ENCODE results near the gene LIME1.

LIME1 gene

DNA sequence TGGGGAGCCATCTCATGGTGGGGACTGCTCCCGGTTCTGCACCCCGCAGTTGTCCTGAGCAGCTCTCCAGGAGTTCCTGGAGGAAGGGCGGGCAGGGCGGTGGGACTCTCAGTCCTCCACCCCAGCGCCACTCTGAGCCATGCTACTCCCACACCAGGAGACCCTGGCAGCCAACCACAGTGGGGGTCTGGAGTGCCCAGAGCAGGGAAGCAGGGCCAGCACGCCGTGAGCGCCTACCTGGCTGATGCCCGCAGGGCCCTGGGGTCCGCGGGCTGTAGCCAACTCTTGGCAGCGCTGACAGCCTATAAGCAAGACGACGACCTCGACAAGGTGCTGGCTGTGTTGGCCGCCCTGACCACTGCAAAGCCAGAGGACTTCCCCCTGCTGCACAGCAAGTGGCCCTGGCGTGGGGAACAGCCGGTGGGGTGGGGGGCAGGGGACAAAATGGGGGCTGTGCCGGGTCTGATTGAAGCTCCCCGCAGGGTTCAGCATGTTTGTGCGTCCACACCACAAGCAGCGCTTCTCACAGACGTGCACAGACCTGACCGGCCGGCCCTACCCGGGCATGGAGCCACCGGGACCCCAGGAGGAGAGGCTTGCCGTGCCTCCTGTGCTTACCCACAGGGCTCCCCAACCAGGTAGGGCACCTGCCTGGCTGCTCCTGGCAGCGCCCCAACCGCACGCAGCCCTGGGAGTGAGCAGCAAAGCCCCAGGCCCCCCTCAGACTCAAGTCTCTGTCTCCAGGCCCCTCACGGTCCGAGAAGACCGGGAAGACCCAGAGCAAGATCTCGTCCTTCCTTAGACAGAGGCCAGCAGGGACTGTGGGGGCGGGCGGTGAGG, 41.7 kb upstream of the LIME1 start:
- H3K4me3 ChIP-seq (ENCODE audit: low read length), result no peak overlapping the region
- TF ChIP-seq, protein P1, sequence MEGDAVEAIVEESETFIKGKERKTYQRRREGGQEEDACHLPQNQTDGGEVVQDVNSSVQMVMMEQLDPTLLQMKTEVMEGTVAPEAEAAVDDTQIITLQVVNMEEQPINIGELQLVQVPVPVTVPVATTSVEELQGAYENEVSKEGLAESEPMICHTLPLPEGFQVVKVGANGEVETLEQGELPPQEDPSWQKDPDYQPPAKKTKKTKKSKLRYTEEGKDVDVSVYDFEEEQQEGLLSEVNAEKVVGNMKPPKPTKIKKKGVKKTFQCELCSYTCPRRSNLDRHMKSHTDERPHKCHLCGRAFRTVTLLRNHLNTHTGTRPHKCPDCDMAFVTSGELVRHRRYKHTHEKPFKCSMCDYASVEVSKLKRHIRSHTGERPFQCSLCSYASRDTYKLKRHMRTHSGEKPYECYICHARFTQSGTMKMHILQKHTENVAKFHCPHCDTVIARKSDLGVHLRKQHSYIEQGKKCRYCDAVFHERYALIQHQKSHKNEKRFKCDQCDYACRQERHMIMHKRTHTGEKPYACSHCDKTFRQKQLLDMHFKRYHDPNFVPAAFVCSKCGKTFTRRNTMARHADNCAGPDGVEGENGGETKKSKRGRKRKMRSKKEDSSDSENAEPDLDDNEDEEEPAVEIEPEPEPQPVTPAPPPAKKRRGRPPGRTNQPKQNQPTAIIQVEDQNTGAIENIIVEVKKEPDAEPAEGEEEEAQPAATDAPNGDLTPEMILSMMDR (conservative IDR thresholded peaks at IDR 0.05; ENCODE audit: low read depth, low read length), result no peak
- DNase-seq (ENCODE audit: low read depth), result no peak

DNA sequence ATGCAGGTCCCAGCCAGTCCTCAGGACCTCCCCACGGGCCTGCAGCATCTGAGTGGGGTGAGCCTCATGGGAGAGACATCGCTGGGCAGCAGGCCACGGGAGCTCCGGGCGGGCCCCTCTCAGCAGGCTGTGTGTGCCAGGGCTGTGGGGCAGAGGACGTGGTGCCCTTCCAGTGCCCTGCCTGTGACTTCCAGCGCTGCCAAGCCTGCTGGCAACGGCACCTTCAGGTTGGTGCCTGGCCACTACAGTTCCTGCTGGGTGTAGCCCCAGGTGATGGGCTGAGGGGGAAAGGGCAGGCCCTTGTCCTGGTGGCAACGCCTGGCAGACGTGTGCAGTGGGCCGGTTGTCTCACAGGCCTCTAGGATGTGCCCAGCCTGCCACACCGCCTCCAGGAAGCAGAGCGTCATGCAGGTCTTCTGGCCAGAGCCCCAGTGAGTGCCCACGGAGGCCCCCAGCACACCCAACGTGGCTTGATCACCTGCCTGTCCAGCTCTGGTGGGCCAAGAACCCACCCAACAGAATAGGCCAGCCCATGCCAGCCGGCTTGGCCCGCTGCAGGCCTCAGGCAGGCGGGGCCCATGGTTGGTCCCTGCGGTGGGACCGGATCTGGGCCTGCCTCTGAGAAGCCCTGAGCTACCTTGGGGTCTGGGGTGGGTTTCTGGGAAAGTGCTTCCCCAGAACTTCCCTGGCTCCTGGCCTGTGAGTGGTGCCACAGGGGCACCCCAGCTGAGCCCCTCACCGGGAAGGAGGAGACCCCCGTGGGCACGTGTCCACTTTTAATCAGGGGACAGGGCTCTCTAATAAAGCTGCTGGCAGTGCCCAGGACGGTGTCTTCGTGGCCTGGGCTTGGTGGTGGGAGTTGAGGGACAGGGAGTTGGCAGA, 40.8 kb upstream of the LIME1 start:
- TF ChIP-seq, protein P1 (conservative IDR thresholded peaks at IDR 0.05; ENCODE audit: low read depth, low read length), result no peak
- H3K4me3 ChIP-seq (ENCODE audit: low read length), result no peak overlapping the region
- no peak for DNase-seq (ENCODE audit: low read depth)

DNA sequence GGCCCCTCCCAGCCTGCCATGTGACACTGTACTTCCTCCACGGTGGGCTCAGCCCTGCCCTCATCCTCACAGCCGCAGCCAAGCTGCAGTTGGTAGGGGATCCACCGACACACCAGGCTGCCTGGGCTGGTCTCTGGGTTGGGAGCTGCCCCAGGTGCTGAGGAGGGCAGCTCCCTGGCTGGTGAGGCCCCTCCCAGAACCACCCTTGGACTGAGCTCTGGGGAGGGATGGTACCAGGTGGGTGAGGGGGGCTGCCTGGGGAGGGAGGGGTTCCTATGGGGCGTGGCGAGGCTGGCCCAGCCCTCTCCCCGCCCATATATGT, 40.2 kb upstream of the LIME1 start:
- TF ChIP-seq, protein P1 (conservative IDR thresholded peaks at IDR 0.05; ENCODE audit: low read depth, low read length), result no peak
- H3K4me3 ChIP-seq (ENCODE audit: low read length), result peak overlapping the region; percentile 37
- no peak for DNase-seq (ENCODE audit: low read depth)

DNA sequence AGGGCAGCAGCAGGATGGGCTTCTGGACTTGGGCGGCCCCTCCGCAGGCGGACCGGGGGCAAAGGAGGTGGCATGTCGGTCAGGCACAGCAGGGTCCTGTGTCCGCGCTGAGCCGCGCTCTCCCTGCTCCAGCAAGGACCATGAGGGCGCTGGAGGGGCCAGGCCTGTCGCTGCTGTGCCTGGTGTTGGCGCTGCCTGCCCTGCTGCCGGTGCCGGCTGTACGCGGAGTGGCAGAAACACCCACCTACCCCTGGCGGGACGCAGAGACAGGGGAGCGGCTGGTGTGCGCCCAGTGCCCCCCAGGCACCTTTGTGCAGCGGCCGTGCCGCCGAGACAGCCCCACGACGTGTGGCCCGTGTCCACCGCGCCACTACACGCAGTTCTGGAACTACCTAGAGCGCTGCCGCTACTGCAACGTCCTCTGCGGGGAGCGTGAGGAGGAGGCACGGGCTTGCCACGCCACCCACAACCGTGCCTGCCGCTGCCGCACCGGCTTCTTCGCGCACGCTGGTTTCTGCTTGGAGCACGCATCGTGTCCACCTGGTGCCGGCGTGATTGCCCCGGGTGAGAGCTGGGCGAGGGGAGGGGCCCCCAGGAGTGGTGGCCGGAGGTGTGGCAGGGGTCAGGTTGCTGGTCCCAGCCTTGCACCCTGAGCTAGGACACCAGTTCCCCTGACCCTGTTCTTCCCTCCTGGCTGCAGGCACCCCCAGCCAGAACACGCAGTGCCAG, 39.7 kb upstream of the LIME1 start, which contains the start of gene TNFRSF6B:
TNFRSF6B (plus strand) TSS at position 25 of the 729 bp plus-strand sequence; CDS start at position 141, 116 bp downstream.
- H3K4me3 ChIP-seq (ENCODE audit: low read length), result peak within 1 kb of the TSS; percentile 37
- TF ChIP-seq, protein P1 (conservative IDR thresholded peaks at IDR 0.05; ENCODE audit: low read depth, low read length), result no peak
- DNase-seq (ENCODE audit: low read depth), result no peak

DNA sequence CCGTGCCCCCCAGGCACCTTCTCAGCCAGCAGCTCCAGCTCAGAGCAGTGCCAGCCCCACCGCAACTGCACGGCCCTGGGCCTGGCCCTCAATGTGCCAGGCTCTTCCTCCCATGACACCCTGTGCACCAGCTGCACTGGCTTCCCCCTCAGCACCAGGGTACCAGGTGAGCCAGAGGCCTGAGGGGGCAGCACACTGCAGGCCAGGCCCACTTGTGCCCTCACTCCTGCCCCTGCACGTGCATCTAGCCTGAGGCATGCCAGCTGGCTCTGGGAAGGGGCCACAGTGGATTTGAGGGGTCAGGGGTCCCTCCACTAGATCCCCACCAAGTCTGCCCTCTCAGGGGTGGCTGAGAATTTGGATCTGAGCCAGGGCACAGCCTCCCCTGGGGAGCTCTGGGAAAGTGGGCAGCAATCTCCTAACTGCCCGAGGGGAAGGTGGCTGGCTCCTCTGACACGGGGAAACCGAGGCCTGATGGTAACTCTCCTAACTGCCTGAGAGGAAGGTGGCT, 39.1 kb upstream of the LIME1 start:
- TF ChIP-seq, protein P1 (conservative IDR thresholded peaks at IDR 0.05; ENCODE audit: low read depth, low read length), result no peak
- peak overlapping the region; percentile 37 for H3K4me3 ChIP-seq (ENCODE audit: low read length)
- DNase-seq (ENCODE audit: low read depth), result no peak

DNA sequence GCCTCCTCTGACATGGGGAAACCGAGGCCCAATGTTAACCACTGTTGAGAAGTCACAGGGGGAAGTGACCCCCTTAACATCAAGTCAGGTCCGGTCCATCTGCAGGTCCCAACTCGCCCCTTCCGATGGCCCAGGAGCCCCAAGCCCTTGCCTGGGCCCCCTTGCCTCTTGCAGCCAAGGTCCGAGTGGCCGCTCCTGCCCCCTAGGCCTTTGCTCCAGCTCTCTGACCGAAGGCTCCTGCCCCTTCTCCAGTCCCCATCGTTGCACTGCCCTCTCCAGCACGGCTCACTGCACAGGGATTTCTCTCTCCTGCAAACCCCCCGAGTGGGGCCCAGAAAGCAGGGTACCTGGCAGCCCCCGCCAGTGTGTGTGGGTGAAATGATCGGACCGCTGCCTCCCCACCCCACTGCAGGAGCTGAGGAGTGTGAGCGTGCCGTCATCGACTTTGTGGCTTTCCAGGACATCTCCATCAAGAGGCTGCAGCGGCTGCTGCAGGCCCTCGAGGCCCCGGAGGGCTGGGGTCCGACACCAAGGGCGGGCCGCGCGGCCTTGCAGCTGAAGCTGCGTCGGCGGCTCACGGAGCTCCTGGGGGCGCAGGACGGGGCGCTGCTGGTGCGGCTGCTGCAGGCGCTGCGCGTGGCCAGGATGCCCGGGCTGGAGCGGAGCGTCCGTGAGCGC, 38.5 kb upstream of the LIME1 start:
- no peak overlapping the region for H3K4me3 ChIP-seq (ENCODE audit: low read length)
- no peak for DNase-seq (ENCODE audit: low read depth)
- TF ChIP-seq, protein P1 (conservative IDR thresholded peaks at IDR 0.05; ENCODE audit: low read depth, low read length), result no peak
